ENCODE data around the gene LDLRAP1. TPM values are rescaled to one million over a fixed set of nuclear protein-coding genes. Genes with fewer than 3 reads are reported as not detected.
A peak's percentile ranks its signal among the peaks of the same experiment; 100 is the strongest.

LDLRAP1 gene
- total and polyA plus RNA-seq, 2 of the 4 experiments (the other 2 are of a cell fraction) = 4.5 to 14.4 TPM

DNA sequence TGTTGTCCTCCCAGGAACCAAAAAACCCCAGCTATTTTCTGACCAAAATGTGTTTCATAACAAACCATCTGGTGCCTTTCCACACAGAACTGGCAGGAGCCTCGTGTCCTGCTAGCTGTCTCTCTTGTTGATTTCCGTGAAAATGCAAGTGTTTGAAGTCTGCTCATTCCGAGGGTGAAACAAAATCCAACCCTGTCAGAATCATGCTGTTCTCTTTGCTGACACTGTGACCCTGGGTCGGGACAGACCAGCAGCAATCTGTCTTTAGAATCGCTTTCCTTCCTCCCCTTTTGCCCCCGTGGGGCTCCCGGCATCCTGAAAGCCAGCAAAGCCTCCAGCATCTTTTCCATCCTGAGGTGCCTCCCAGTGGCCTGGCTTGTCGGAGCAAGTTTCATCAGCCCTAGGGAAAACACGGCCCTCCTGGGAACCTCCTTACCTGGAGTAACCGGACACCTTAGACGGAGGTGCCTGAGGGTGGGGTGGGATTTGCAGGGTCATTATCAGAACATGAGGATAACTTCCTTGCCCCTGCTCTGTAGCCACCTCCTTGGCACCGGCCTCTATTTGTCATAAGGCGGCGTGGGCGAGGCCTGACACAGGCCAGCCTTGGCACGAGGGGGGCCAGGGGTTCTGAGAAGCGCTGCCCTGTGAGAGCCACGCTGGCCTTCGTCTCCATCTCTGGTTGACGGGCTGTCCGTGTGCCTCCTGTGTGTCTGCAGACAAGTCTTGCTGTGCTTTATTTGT lies 24.9 kb downstream of the LDLRAP1 start:
- peak overlapping the region; percentile 36 for H2AFZ ChIP-seq (replicated peaks; ENCODE audit: low read length, poor library complexity)
- ATAC-seq (ENCODE audit: low read depth) (peak; percentile 5), DNase-seq (peak; percentile 63)
- no peaks in the 10 kb centered on the region for H3K27me3 ChIP-seq (ENCODE audit: control insufficient read depth, insufficient read depth, low read length)
- dilution Hi-C loops (cut with HindIII; ENCODE audit: low sequenced_read_pairs, unreplicated experiment) = no loop called here
- H3K4ac ChIP-seq (ENCODE audit: low read depth, low read length) = peak overlapping the region; percentile 95
- H2BK20ac ChIP-seq (ENCODE audit: low read depth, low read length) = peak overlapping the region; percentile 70
- H2AK9ac ChIP-seq (replicated peaks; ENCODE audit: low read depth, low read length, poor library complexity) = peak overlapping the region; percentile 50
- H3K9me3 ChIP-seq (ENCODE audit: control insufficient read depth, insufficient read depth, low read length) = no peaks in the 10 kb centered on the region
- peak overlapping the region; percentile 0; the same call in 1 of the 2 replicates for H3K4me2 ChIP-seq (ENCODE audit: low read depth, low read length)
- H3K36me3 ChIP-seq (ENCODE audit: control insufficient read depth, insufficient read depth, low read length) = peaks cover 8% of the 10 kb centered on the region; the same call in 1 of the 2 replicates
- TF ChIP-seq MXI1 (IDR thresholded peaks at IDR 0.05; ENCODE audit: borderline replicate concordance, low read depth, low read length) = peak; percentile 53; the same call in 1 of the 2 replicates
- TF ChIP-seq RAD21 (IDR thresholded peaks at IDR 0.05; ENCODE audit: low read length) = no peak
- ChIA-PET POLR2A (ENCODE audit: unreplicated experiment) (no interaction called here), CTCF (interaction anchor here (1.6 kb wide), 1 partner anchor 19 kb away, joined by 4 read pairs; no protein-coding TSS in a partner anchor)
- H3K79me1 ChIP-seq (ENCODE audit: low read depth in 1 of 2, low read length in 2 of 2) = peaks cover 0 to 9% of the 10 kb centered on the region in 2 experiments; a peak in 2 of 4 replicates
- H2BK120ac ChIP-seq (ENCODE audit: low read depth, low read length) = peak overlapping the region; percentile 91
- peak overlapping the region; percentile 85 for H2BK5ac ChIP-seq (ENCODE audit: low read depth, low read length, poor library complexity, severe bottlenecking)
- H4K20me1 ChIP-seq (ENCODE audit: insufficient read depth, low read length) = no peaks in the 10 kb centered on the region
- H3K23ac ChIP-seq (ENCODE audit: low read depth, low read length) = peak overlapping the region; percentile 16; the same call in 1 of the 2 replicates
- in situ Hi-C loops (cut with MboI; ENCODE audit: low sequenced_read_pairs) = no loop called here
- H2BK15ac ChIP-seq (ENCODE audit: low read depth, low read length) = peak overlapping the region; percentile 43
- peak overlapping the region; percentile 75 for H3K18ac ChIP-seq (ENCODE audit: low read depth, low read length)
- H3K14ac ChIP-seq (replicated peaks; ENCODE audit: low read depth, low read length) = peak overlapping the region; percentile 58
- H3K4me1 ChIP-seq (ENCODE audit: control insufficient read depth, insufficient read depth, low read length) = peaks cover 41% of the 10 kb centered on the region
- H3K9ac ChIP-seq (ENCODE audit: low read depth, low read length) = peak overlapping the region; percentile 10; the same call in 1 of the 2 replicates
- peaks cover 16% of the 10 kb centered on the region for H3K9me1 ChIP-seq (ENCODE audit: insufficient read depth, low read length)
- no peak overlapping the region for H3K4me3 ChIP-seq (ENCODE audit: insufficient read depth, low read depth, low read length)
- BruUV-seq (replicated peaks) = TSS peak; percentile 58
- H4K91ac ChIP-seq (ENCODE audit: insufficient read depth, low read depth, low read length) = peak overlapping the region; percentile 84
- H2AK5ac ChIP-seq (ENCODE audit: low read depth, low read length) = peak overlapping the region; percentile 95
- H4K8ac ChIP-seq (ENCODE audit: low read depth in 2 of 2, low read length in 2 of 2) = peak overlapping the region; percentile 64 to 81; a peak in 3 of 4 replicates
- WGBS, 2 experiments (ENCODE audit: extremely low coverage in 2 of 2, insufficient read length in 1 of 2) = 57% methylated on average over 2 of the region's 21 CpGs; no CpG with 5 or more reads in 1 of the 2 experiments
- H4K5ac ChIP-seq (ENCODE audit: low read depth, low read length) = peak overlapping the region; percentile 56
- intact Hi-C loops (cut with micrococcal nuclease) = no loop called here
- no peak overlapping the region for H3K56ac ChIP-seq (ENCODE audit: extremely low read depth, insufficient read depth, low read length)
- H3K27ac ChIP-seq (ENCODE audit: insufficient read depth, low read length) = peak overlapping the region; percentile 84
